Measurements from ENCODE around the gene DUT. TPM values are rescaled to one million over a fixed set of nuclear protein-coding genes. Genes with fewer than 3 reads are reported as not detected.
A peak's percentile ranks its signal among the peaks of the same experiment; 100 is the strongest.
"Not testable (repeated sequence)": the region's sequence is repeated elsewhere in the genome, so short reads cannot be mapped to it uniquely, and the experiment has no call there.

The DUT gene
- total RNA-seq, 1 donor from 2014 or later: 86.5 TPM

- ATAC-seq (no peak), DNase-seq (ENCODE audit: missing footprints) (no peak)
- intact Hi-C loops (cut with DNase I): no loop called here
Observed at GRCh38 chr15:48324949-48325348, 6.3 kb upstream of the DUT start.

- DNase-seq (ENCODE audit: missing footprints) (no peak), ATAC-seq (no peak)
- intact Hi-C loops (cut with DNase I): no loop called here
Observed at GRCh38 chr15:48325400-48325799, 5.8 kb upstream of the DUT start.

GRCh38 chr15:48326180-48326579 is 5.0 kb upstream of the DUT start:
- intact Hi-C loops (cut with DNase I); ATAC-seq: not testable (repeated sequence)

GRCh38 chr15:48330105-48330785 is 984 bp upstream of the DUT start:
- intact Hi-C loops (cut with DNase I): no loop called here
- ATAC-seq (no peak), DNase-seq (ENCODE audit: missing footprints) (no peak)

More at GRCh38 chr15:48326180-48326579, 5.0 kb upstream of the DUT start:
- not testable (repeated sequence) for DNase-seq (ENCODE audit: missing footprints)

GRCh38 chr15:48331796-48332641 is 790 bp downstream of the DUT start:
- DNase-seq (ENCODE audit: missing footprints) (no peak), ATAC-seq (peak; percentile 86)
- intact Hi-C loops (cut with DNase I): no loop called here

GRCh38 chr15:48332642-48333034 is 1.4 kb downstream of the DUT start:
- intact Hi-C loops (cut with DNase I): no loop called here
- DNase-seq (ENCODE audit: missing footprints) (no peak), ATAC-seq (no peak)

- DNase-seq (ENCODE audit: missing footprints) (no peak), ATAC-seq (no peak)
- intact Hi-C loops (cut with DNase I): no loop called here
Observed at GRCh38 chr15:48333540-48333939, 2.3 kb downstream of the DUT start.

GRCh38 chr15:48334260-48334659 is 3.0 kb downstream of the DUT start:
- no peak for DNase-seq (ENCODE audit: missing footprints)
- intact Hi-C loops (cut with DNase I): no loop called here
- ATAC-seq: no peak

- intact Hi-C loops (cut with DNase I): no loop called here
- DNase-seq (ENCODE audit: missing footprints): no peak
Observed at GRCh38 chr15:48336940-48337339, 5.7 kb downstream of the DUT start.

GRCh38 chr15:48337607-48338006 is 6.4 kb downstream of the DUT start:
- intact Hi-C loops (cut with DNase I): no loop called here
- DNase-seq (ENCODE audit: missing footprints): no peak
- ATAC-seq: no peak

More at GRCh38 chr15:48336940-48337339, 5.7 kb downstream of the DUT start:
- ATAC-seq: no peak

GRCh38 chr15:48340111-48340510 is 8.9 kb downstream of the DUT start:
- no peak for DNase-seq (ENCODE audit: missing footprints)
- intact Hi-C loops (cut with DNase I): no loop called here
- ATAC-seq: no peak

- ATAC-seq (no peak), DNase-seq (ENCODE audit: missing footprints) (no peak)
- intact Hi-C loops (cut with DNase I): no loop called here
Observed at GRCh38 chr15:48343865-48344264, 12.6 kb downstream of the DUT start.

- DNase-seq (ENCODE audit: missing footprints) (no peak), ATAC-seq (no peak)
- intact Hi-C loops (cut with DNase I): no loop called here
Observed at GRCh38 chr15:48345516-48345915, 14.3 kb downstream of the DUT start.

GRCh38 chr15:48352474-48353072 is 21.3 kb downstream of the DUT start:
- DNase-seq (ENCODE audit: missing footprints) (no peak), ATAC-seq (no peak)
- intact Hi-C loops (cut with DNase I): loop anchor here (10.0 kb wide), 1 partner anchor 1158 kb away; no protein-coding TSS in a partner anchor

- no peak for ATAC-seq
- intact Hi-C loops (cut with DNase I): loop anchor here (5.0 to 10.0 kb wide), 2 partner anchors 503 to 1160 kb away; no protein-coding TSS in a partner anchor
Observed at GRCh38 chr15:48354694-48355303, 23.6 kb downstream of the DUT start.

GRCh38 chr15:48355377-48355776 is 24.1 kb downstream of the DUT start:
- ATAC-seq (no peak), DNase-seq (ENCODE audit: missing footprints) (no peak)
- intact Hi-C loops (cut with DNase I): loop anchor here (5.0 to 10.0 kb wide), 2 partner anchors 502 to 1161 kb away; no protein-coding TSS in a partner anchor

More at GRCh38 chr15:48354694-48355303, 23.6 kb downstream of the DUT start:
- no peak for DNase-seq (ENCODE audit: missing footprints)

- peak; percentile 71 for ATAC-seq
- no peak for DNase-seq (ENCODE audit: missing footprints)
- intact Hi-C loops (cut with DNase I): loop anchor here (2.0 to 10.0 kb wide), 4 partner anchors 282 to 1164 kb away; no protein-coding TSS in a partner anchor
Observed at GRCh38 chr15:48358229-48359152, 27.3 kb downstream of the DUT start.

- intact Hi-C loops (cut with DNase I): loop anchor here (10.0 kb wide), 1 partner anchor 54 kb away; no protein-coding TSS in a partner anchor
- no peak for DNase-seq (ENCODE audit: missing footprints)
- ATAC-seq: no peak
Observed at GRCh38 chr15:48360841-48361240, 29.6 kb downstream of the DUT start.

Data from Right ventricle myocardium inferior (tissue), 1 donor.